GM23338 (cell line): ENCODE results near the gene FAM193B. TPM values are rescaled to one million over a fixed set of nuclear protein-coding genes. Genes with fewer than 3 reads are reported as not detected.

Experiments used
- ATAC-seq: fragments of 200-7000 bp; cut with Tn5 transposase; 3 replicates; pipeline ENCODE4 v1.9.1; 2020
- DNase-seq: peaks from one replicate; pipeline ENCODE4 v3.0.0-alpha.2; 2015; ENCODE audit warnings: low spot score
- H2AFZ ChIP-seq: fragments of 200-600 bp; sonication (generic); 2 replicates; pipeline ENCODE4 v1.8.0; 2016; ENCODE audit warnings: antibody characterized with exemption, mild to moderate bottlenecking, moderate library complexity
- H3F3A ChIP-seq: fragments of 200-600 bp; sonication (generic); replicated peaks from 2 replicates; pipeline ENCODE4 v1.8.0; 2017; ENCODE audit warnings: antibody characterized with exemption, mixed run types, low read depth
- H3K27ac ChIP-seq: fragments of 200-600 bp; sonication (generic); 2 replicates; pipeline ENCODE4 v1.6.1; 2016; ENCODE audit warnings: low read depth
- H3K27me3 ChIP-seq: fragments of 200-600 bp; sonication (generic); 2 replicates; pipeline ENCODE4 v1.8.0; 2016; ENCODE audit warnings: mild to moderate bottlenecking, mixed run types, moderate library complexity; ENCODE audit not compliant: insufficient read depth
- H3K36me3 ChIP-seq: fragments of 200-600 bp; sonication (generic); 2 replicates; pipeline ENCODE4 v1.8.0; 2016; ENCODE audit warnings: mild to moderate bottlenecking; ENCODE audit not compliant: insufficient read depth
- H3K4me1 ChIP-seq: fragments of 200-600 bp; sonication (generic); 2 replicates; pipeline ENCODE4 v1.8.0; 2016; ENCODE audit warnings: mild to moderate bottlenecking, moderate library complexity; ENCODE audit not compliant: insufficient read depth
- H3K4me2 ChIP-seq: fragments of 200-600 bp; sonication (generic); 2 replicates; pipeline ENCODE4 v1.7.1; 2017; ENCODE audit warnings: mixed run types
- H3K4me3 ChIP-seq: fragments of 200-600 bp; sonication (generic); 2 replicates; pipeline ENCODE4 v1.6.1; 2016; ENCODE audit warnings: mixed run types
- H3K79me2 ChIP-seq: fragments of 200-600 bp; sonication (generic); replicated peaks from 2 replicates; pipeline ENCODE4 v1.8.0; 2017; ENCODE audit warnings: mild to moderate bottlenecking; ENCODE audit not compliant: insufficient read depth
- H3K9me2 ChIP-seq: fragments of 200-600 bp; sonication (generic); 2 replicates; pipeline ENCODE4 v1.8.0; 2017; ENCODE audit not compliant: insufficient read depth
- H4K20me1 ChIP-seq: fragments of 200-600 bp; sonication (generic); replicated peaks from 2 replicates; pipeline ENCODE4 v1.8.0; 2017; ENCODE audit warnings: mild to moderate bottlenecking; ENCODE audit not compliant: insufficient read depth
- H3K27ac Mint-ChIP-seq: 2 replicates; pipeline ENCODE4 v1.8.0; 2020; ENCODE audit warnings: inconsistent platforms, mild to moderate bottlenecking, moderate library complexity, mixed read lengths
- H3K27me3 Mint-ChIP-seq: 3 replicates; pipeline ENCODE4 v1.8.0; 2022; ENCODE audit warnings: low read depth, mild to moderate bottlenecking, moderate library complexity, mixed read lengths, inconsistent platforms; ENCODE audit not compliant: insufficient read depth, poor library complexity
- H3K36me3 Mint-ChIP-seq: 3 replicates; pipeline ENCODE4 v1.8.0; 2021; ENCODE audit warnings: low read depth, mild to moderate bottlenecking, inconsistent platforms, moderate library complexity, mixed read lengths
- H3K4me1 Mint-ChIP-seq: 3 replicates; pipeline ENCODE4 v1.8.0; 2020; ENCODE audit warnings: mild to moderate bottlenecking, inconsistent platforms, mixed read lengths
- H3K4me3 Mint-ChIP-seq: 3 replicates; pipeline ENCODE4 v1.8.0; 2021; ENCODE audit warnings: moderate library complexity, mild to moderate bottlenecking, inconsistent platforms, mixed read lengths
- H3K9me3 Mint-ChIP-seq: 3 replicates; pipeline ENCODE4 v1.8.0; 2020; ENCODE audit warnings: moderate library complexity, mild to moderate bottlenecking, inconsistent platforms, mixed read lengths
- EZH2 ChIP-seq: fragments of 200-600 bp; sonication (generic); IDR thresholded peaks from one replicate; pipeline ENCODE4 v1.8.0; 2017; ENCODE audit warnings: antibody characterized with exemption, mild to moderate bottlenecking, low read depth; ENCODE audit not compliant: unreplicated experiment
- ZNF462 ChIP-seq: fragments of 250-450 bp; sonication (Bioruptor Pico); IDR thresholded peaks from 2 replicates; pipeline ENCODE4 v1.5.0; 2020; ENCODE audit warnings: mild to moderate bottlenecking, moderate library complexity
- polyA plus RNA-seq: library from polyadenylated mRNA; unstranded; fragments of >200 nt; fragmentation: Nextera tagmentation; extraction: Ambion mirVana; gene quantifications from 2 replicates; pipeline ENCODE4 v1.2.1, GENCODE V29; 2016
- total RNA-seq: library from RNA; depleted of rRNA; stranded (reverse); fragments of >200 nt; shearing (Covaris generic); gene quantifications from 2 replicates; pipeline ENCODE4 v1.2.3, GENCODE V29; 2014

Gene FAM193B
- total and polyA plus RNA-seq, 2 experiments from 2014 or later, result 44.4 to 58.6 TPM

GRCh38 chr5:177511796-177512675 lies 42.3 kb downstream of the FAM193B start:
- no peaks in the 10 kb centered on the region for H3K27me3 ChIP-seq

More at GRCh38 chr5:177511796-177512675, 42.3 kb downstream of the FAM193B start:
- peaks cover 24% of the 10 kb centered on the region for H3K27me3 Mint-ChIP-seq
- Histone ChIP-seq H3K4me2 (no peak overlapping the region), H3K4me3 (no peak overlapping the region), H3K27ac (no peak overlapping the region), H3K4me1 (peaks cover 15% of the 10 kb centered on the region), H4K20me1 (no peaks in the 10 kb centered on the region; the same call in 1 of the 2 replicates), H3K9me2 (no peaks in the 10 kb centered on the region), H3K36me3 (peaks cover 13% of the 10 kb centered on the region), H3F3A (peaks cover 5% of the 10 kb centered on the region; the same call in 1 of the 2 replicates), H3K79me2 (peaks cover 16% of the 10 kb centered on the region), H2AFZ (no peak overlapping the region)
- TF ChIP-seq ZNF462 (no peak), EZH2 (no peak)
- no peak overlapping the region for H3K27ac Mint-ChIP-seq
- H3K4me1 Mint-ChIP-seq, result peaks cover 31% of the 10 kb centered on the region
- ATAC-seq (no peak), DNase-seq (no peak)
- no peak overlapping the region for H3K4me3 Mint-ChIP-seq
- H3K36me3 Mint-ChIP-seq, result peaks cover 76% of the 10 kb centered on the region
- H3K9me3 Mint-ChIP-seq, result peaks cover 2% of the 10 kb centered on the region; the same call in 2 of the 3 replicates
